Mesothelial cell of epicardium (in vitro differentiated cells): Measurements from ENCODE around the gene BTLA. TPM values are rescaled to one million over a fixed set of nuclear protein-coding genes. Genes with fewer than 3 reads are reported as not detected.
"Not testable (repeated sequence)": the region's sequence is repeated elsewhere in the genome, so short reads cannot be mapped to it uniquely, and the experiment has no call there.

Source experiments
- DNase-seq, 2 experiments: peaks; one replicate each; pipeline ENCODE4 v3.0.0; 2021; ENCODE audit warnings: low spot score in 2 of 2; ENCODE audit not compliant: unreplicated experiment in 2 of 2
- H3K27ac Mint-ChIP-seq: 2 replicates; pipeline ENCODE4 v1.8.0; 2021; ENCODE audit warnings: mixed read lengths
- H3K27me3 Mint-ChIP-seq: 2 replicates; pipeline ENCODE4 v1.8.0; 2021; ENCODE audit warnings: low read depth, mixed read lengths
- H3K36me3 Mint-ChIP-seq: 2 replicates; pipeline ENCODE4 v1.8.0; 2021; ENCODE audit warnings: mixed read lengths
- H3K4me1 Mint-ChIP-seq: 2 replicates; pipeline ENCODE4 v1.8.0; 2021; ENCODE audit warnings: mixed read lengths
- H3K4me3 Mint-ChIP-seq: 2 replicates; pipeline ENCODE4 v1.8.0; 2021; ENCODE audit warnings: mild to moderate bottlenecking, moderate library complexity, mixed read lengths
- H3K9me3 Mint-ChIP-seq: 2 replicates; pipeline ENCODE4 v1.8.0; 2021; ENCODE audit warnings: mixed read lengths
- total RNA-seq: library from RNA; stranded (reverse); gene quantifications from 3 replicates; pipeline ENCODE4 v1.2.1, GENCODE V29; 2021
- TF ChIP-seq, protein P1 (sequence below): fragments of 200-600 bp; sonication (generic); IDR thresholded peaks from one replicate; pipeline ENCODE4 v1.5.0; 2021; ENCODE audit warnings: antibody characterized with exemption; ENCODE audit not compliant: unreplicated experiment

Gene BTLA
- total RNA-seq, 1 donor from 2014 or later = not detected

- Mint-ChIP-seq H3K27ac (no peak overlapping the region), H3K27me3 (no peaks in the 10 kb centered on the region), H3K4me3 (no peak overlapping the region), H3K4me1 (peaks cover 3% of the 10 kb centered on the region), H3K9me3 (peaks cover 16% of the 10 kb centered on the region), H3K36me3 (peaks cover 3% of the 10 kb centered on the region)
- TF ChIP-seq, protein P1, sequence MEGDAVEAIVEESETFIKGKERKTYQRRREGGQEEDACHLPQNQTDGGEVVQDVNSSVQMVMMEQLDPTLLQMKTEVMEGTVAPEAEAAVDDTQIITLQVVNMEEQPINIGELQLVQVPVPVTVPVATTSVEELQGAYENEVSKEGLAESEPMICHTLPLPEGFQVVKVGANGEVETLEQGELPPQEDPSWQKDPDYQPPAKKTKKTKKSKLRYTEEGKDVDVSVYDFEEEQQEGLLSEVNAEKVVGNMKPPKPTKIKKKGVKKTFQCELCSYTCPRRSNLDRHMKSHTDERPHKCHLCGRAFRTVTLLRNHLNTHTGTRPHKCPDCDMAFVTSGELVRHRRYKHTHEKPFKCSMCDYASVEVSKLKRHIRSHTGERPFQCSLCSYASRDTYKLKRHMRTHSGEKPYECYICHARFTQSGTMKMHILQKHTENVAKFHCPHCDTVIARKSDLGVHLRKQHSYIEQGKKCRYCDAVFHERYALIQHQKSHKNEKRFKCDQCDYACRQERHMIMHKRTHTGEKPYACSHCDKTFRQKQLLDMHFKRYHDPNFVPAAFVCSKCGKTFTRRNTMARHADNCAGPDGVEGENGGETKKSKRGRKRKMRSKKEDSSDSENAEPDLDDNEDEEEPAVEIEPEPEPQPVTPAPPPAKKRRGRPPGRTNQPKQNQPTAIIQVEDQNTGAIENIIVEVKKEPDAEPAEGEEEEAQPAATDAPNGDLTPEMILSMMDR = no peak
- no peak for DNase-seq
Observed at GRCh38 chr3:112429960-112430359, 69.3 kb downstream of the BTLA start.

- peaks cover 12% of the 10 kb centered on the region for H3K27me3 Mint-ChIP-seq
- peaks cover 6% of the 10 kb centered on the region for H3K4me1 Mint-ChIP-seq
- no peak overlapping the region for H3K27ac Mint-ChIP-seq
- TF ChIP-seq, protein P1 = no peak
- H3K9me3 Mint-ChIP-seq = peaks cover 5% of the 10 kb centered on the region
- no peak for DNase-seq
- H3K36me3 Mint-ChIP-seq = peaks cover 3% of the 10 kb centered on the region
- no peak overlapping the region for H3K4me3 Mint-ChIP-seq
Observed at GRCh38 chr3:112427123-112427522, 72.1 kb downstream of the BTLA start.

DNA sequence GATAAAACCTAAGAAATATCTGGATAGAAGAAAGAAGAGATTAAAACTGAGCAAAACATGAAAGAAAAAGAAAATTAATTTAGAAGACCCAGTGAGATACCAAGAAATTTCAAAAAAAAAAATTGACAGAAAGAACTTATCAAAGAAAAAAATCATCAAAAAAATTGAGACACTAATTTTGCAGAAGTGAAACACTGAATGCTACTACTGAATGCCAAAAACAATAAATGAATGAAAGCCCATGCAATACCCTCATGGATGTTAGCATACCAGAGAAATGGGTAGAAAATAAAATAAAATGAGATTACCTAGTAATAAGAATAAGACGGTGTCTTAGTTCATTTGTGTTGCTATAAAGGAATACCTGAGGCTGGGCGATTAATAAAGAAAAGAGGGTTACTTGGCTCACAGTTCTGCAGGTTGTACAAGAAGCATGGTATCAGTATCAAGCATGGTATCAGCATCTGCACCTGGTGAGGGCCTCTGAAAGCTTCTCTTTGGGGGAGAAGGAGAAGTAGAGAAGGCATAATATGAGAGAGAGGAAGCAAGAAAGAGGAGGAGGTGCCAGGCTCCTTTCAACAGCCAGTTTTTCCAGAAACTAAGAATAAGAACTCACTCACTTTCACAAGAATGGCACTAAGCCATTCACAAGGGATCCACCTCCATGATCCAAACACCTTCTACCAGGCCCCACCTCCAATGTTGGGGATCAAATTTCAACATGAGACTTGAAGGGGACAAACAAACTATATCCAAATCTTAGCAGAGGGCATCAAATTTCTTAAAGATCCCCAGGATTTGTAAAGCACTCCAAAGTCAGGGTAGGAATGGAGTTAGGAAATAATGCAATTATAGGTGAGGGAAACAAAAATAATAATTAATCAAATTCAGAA is 73.2 kb downstream of the BTLA start:
- Mint-ChIP-seq H3K9me3 (peaks cover under 1% of the 10 kb centered on the region), H3K27ac (no peak overlapping the region), H3K36me3 (no peaks in the 10 kb centered on the region), H3K27me3 (peaks cover 23% of the 10 kb centered on the region), H3K4me1 (peaks cover 10% of the 10 kb centered on the region), H3K4me3 (no peak overlapping the region)
- TF ChIP-seq, protein P1 = no peak
- DNase-seq = no peak

DNA sequence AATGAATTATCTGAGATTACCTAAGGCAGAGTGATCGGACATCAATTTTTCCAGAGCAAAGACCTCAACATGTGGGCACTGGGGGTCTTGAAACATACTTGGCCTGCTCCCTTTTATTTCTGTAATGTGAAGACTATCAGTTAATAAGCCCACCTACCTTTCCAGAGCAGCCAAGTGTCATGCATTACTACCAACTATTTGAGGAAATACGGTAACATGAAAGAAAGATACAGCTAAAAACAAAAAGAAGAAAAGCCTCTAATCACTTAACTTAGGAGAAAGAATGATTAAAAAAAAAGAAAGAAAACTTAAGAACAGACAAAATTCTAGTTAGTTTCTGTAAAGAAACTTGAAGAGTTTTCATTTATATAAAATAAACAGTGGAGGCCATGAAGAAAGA is 73.9 kb downstream of the BTLA start:
- TF ChIP-seq, protein P1 = no peak
- no peaks in the 10 kb centered on the region for H3K9me3 Mint-ChIP-seq
- no peak overlapping the region for H3K4me3 Mint-ChIP-seq
- H3K36me3 Mint-ChIP-seq = no peaks in the 10 kb centered on the region
- no peak overlapping the region for H3K27ac Mint-ChIP-seq
- H3K27me3 Mint-ChIP-seq = peaks cover 29% of the 10 kb centered on the region
- peaks cover 13% of the 10 kb centered on the region for H3K4me1 Mint-ChIP-seq
- DNase-seq = no peak

- no peak for DNase-seq
- no peaks in the 10 kb centered on the region for H3K9me3 Mint-ChIP-seq
- H3K36me3 Mint-ChIP-seq = no peaks in the 10 kb centered on the region
- TF ChIP-seq, protein P1 = no peak
- H3K27ac Mint-ChIP-seq = peak overlapping the region; percentile 10
- no peak overlapping the region for H3K4me3 Mint-ChIP-seq
- H3K4me1 Mint-ChIP-seq = peaks cover 13% of the 10 kb centered on the region
- H3K27me3 Mint-ChIP-seq = peaks cover 29% of the 10 kb centered on the region
Observed at GRCh38 chr3:112424394-112424793, 74.9 kb downstream of the BTLA start.

GRCh38 chr3:112422921-112423320 is 76.4 kb downstream of the BTLA start:
- not testable (repeated sequence) for H3K27ac Mint-ChIP-seq, DNase-seq, H3K4me1 Mint-ChIP-seq, H3K36me3 Mint-ChIP-seq, H3K9me3 Mint-ChIP-seq, H3K4me3 Mint-ChIP-seq
- H3K27me3 Mint-ChIP-seq = peaks cover 33% of the 10 kb centered on the region

- DNase-seq, H3K36me3 Mint-ChIP-seq, H3K4me1 Mint-ChIP-seq, H3K4me3 Mint-ChIP-seq, H3K9me3 Mint-ChIP-seq, H3K27ac Mint-ChIP-seq: not testable (repeated sequence)
- H3K27me3 Mint-ChIP-seq = peaks cover 33% of the 10 kb centered on the region
Observed at GRCh38 chr3:112418526-112418925, 80.7 kb downstream of the BTLA start.
